NCI-H1930 (cell line): Measurements from ENCODE around the gene HLA-DRB1.
A peak's percentile ranks its signal among the peaks of the same experiment; 100 is the strongest.
"Not testable (repeated sequence)": the region's sequence is repeated elsewhere in the genome, so short reads cannot be mapped to it uniquely, and the experiment has no call there.

Experiments
- DNase-seq, 2 experiments: peaks; one replicate each; lab custom pipeline; 2025; lab: John Stamatoyannopoulos, UW

Gene HLA-DRB1

DNA sequence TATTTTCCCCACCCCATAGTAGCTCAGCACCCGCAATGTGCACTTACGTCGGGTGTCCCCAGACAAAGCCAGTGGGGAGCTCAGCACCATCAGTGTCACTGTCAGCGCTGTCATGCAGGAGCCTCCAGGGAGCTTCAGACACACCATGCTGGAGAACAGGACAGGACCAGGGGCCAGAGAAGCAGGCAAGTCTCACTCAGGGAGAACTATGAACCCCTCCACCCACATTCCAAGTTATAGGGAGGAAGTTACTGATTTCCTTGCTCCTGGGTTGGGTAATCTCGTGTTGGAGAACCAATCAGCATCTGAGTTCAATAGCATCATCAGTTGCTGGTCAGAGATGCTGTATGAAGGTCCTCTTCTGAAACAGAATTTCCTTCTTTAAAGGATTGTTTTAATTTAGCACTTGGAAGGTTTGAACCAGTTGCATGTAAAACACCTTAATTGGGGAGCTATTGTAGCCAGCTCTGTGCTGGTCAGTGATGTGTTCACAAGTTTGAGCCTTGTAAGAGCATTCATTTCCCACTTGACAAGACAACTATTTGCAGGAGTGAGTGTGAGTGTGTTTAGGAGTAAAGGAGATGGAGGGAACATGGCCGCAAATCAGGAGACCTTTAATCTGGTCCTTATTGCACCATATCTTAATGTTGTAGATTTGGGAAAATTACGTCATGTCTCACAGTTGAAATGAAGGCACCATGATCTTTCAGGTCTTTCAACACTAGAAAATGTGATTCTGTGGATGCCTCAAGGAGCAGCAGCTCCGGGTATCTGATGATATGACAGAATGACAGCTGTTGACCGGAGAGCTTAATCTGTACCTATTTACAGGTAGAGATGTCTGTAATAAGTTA lies at the start of gene HLA-DRB1:
HLA-DRB1 (minus strand) TSS at position 253 of the 854 bp plus-strand sequence; CDS start at position 147, 106 bp downstream.
- DNase-seq = no peak

DNA sequence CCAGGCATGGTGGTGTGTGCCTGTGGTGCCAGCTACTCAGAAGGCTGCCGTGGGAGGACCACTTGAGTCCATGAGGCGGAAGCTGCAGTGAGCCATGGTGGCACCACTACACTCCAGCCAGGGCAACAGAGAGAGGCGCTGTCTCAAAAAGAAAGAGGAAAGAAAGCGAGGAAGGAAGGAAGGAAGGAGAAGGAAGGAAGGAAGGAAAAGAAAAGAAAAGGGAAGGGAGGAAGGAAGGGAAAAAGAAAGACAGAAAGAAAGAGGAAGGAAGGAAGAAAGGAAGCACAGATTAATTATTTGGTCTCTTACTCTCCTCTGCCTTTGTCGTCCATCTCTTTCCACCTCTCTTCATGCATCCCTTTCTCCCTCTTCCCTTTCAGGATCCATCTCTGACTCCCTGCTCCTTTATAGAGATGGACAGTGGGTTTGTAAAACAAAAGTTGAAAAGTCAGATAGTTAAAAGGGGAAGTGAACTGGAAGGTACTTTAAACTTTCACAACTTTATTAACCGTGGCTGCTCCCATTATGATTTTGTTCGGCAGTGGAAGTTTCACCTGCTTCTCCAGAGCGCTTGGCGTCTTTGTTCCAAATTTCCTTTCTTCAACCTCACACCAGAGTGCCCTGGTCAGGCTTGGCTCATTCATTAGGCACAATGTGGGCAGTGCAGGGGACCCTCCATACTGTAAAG lies 49.0 kb upstream of the HLA-DRB1 start:
- no peak for DNase-seq

DNA sequence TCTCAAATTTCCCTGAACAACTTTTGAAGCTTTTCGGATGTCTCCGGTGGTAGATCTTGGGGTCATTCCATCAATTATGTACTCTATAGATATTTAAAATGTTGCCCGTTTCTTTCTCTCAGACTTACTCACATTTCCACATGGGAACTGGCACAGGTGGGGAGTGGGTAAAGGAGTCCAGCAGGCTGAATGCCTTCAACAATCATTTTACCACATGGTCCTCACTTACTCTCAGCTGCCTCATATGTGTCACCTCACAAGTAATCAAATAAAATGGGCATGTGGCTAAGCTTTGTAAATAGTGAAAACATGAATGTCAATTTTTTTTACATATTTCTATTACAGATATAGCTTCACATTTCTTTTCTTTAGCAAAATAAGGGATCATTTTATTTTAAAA lies 48.2 kb upstream of the HLA-DRB1 start:
- DNase-seq = no peak

DNA sequence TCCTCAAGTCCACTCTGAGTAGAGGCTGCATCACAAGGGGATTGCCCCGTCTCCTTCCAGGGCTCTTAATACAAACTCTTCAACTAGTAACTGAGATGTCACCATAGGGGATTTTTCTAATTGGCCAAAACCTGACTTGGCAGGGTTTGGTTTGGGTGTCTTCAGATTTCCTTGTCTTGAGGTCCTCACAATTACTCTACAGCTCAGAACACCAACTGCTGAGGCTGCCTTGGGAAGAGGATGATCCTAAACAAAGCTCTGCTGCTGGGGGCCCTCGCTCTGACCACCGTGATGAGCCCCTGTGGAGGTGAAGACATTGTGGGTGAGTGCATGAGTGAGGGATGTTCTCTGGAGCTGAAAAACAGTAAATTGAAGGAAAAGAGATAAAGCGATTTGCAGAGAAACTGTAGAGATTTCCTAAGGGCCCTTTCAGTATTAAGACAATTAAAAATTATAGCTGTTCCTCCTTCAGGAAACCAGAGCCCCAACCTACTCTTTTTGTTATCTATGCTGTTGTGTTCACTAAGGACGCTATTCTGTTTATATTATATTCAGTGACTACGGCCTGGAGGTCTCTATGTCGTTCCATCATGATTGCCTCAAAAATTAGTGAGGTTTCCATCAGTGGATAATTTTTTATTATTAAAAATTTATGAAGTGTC lies 47.7 kb upstream of the HLA-DRB1 start, which contains the start of gene HLA-DQA1:
HLA-DQA1 (plus strand) TSS at position 188 of the 662 bp plus-strand sequence; CDS start at position 241, 53 bp downstream.
- no peak for DNase-seq

DNA sequence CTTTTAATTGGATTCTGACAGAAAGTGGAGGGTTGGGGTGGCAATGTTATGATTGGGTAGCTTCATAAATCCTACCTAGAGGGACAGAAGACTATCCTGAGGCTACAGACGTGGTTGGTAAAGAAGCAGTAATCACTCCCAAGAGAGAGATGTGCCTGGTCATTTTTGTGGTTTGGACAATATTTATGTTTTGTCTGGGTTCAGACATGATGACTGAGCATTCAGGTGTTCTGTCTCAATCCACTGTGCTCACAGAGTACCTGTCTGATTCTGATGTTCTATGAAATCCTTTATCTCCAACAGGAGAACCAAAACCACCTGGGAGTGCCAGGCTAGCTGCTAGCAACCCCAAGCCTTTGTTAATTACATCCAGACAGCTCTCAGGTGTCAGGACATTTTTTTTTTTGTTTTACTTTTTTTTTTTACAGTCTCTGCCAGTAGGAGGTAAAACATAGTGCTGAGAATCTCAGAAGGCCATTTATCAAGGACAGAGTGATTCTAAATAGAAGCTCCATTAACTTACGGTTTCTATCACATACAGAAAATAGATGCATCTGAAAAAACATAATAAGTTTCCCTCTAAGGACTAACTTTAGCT lies 46.0 kb upstream of the HLA-DRB1 start:
- DNase-seq = no peak

DNA sequence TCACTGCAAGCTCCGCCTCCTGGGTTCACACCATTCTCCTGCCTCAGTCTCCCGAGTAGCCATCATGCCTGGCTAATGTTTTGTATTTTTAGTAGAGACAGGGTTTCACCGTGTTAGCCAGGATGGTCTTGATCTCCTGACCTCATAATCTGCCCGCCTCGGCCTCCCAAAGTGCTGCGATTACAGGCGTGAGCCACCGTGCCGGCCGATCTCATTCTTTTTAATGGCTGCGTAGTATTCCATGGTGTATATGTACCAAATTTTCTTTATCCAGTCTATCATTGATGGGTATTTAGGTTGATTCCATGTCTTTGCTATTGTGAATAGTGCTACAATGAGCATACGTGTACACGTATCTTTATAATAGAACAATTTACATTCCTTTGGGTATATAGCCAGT lies 40.1 kb upstream of the HLA-DRB1 start:
- not testable (repeated sequence) for DNase-seq

DNA sequence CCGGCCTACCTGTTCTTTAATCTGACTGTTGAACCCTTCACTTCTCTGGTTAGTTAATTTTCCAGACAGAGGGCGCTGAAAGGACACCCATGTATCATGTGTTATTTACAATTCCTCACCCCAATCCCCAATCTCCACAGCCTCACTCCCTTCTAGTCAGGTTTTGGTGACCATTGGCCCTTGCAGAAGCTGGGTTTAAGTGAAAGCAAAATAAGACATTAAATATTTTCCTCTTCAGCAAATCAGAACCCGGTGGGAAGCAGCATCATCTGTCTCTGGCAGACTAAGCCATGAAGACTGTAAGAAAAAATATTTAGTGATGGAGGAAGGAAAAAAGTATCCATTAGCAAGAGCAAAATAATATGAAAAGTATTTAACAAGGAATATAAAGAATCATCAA lies 38.2 kb upstream of the HLA-DRB1 start:
- no peak for DNase-seq

DNA sequence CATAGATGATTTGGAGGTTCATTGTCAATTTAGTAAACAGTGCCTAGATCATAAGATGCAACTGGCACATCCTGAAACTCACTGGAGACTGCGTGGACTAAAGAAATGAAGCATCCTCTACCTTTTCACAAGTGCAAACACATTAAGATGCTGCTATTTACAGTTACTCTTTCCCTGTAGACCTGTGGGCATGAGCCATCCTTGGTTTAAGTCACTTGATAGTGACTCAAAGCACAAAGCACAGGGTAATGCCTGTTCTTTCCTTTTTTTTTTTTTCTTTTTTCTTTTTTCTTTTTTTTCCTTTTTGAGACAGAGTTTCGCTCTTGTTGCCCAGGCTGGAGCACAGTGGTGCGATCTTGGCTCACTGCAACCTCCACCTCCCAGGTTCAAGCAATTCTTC lies 37.6 kb upstream of the HLA-DRB1 start:
- no peak for DNase-seq

DNA sequence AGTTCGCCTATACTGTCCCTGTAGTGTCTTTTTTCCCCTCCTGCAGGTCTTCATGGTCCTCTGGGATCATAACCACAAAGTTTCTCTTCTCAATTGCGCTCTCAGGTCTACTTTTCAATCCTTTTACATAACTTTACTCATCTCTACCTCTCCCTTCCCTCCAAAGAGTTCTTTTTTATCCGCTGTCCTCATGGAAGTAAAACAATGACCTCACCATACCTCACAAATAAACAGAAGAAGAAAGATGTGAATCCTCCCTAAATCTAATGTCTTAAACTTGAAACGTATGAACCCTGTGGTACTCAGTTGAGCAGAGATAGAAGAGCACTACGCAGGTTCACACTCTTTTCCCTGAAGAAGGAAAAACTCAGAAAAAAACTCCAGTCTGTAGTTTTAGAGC lies 35.5 kb upstream of the HLA-DRB1 start:
- no peak for DNase-seq

DNA sequence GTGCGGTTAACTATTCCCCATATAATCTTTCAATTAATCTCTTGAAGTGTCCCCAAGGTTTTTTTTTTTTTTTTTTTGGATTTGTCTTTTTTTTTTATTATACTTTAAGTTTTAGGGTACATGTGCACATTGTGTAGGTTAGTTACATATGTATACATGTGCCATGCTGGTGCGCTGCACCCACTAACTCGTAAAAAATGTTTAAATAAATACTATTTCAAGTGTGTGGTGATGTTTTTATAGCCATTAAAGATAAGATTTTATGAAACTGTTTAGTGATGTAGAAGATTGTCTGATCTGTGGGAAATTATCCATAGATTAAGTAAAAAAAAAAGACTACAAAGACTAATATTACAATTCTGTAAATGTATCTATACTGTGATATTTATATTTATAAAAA lies 34.9 kb upstream of the HLA-DRB1 start:
- DNase-seq = no peak

DNA sequence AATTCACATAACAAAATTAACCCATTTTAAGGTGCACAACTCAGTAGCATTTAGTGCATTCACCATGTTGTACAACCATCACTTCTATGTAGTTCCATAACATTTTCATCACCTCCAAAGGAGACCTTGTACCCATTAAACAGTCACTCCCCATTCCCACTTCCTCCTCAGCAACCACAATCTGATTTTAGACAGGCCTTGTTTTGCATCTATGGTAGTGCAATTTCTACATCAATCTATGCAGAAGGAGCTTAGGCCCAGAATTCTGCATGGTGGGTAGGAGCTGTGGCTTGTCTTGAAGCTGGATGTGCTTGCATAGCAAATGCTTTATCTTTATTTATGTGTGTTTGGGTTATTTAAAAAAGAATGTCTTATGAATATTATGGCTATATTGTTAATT lies 34.0 kb upstream of the HLA-DRB1 start:
- DNase-seq = no peak

DNA sequence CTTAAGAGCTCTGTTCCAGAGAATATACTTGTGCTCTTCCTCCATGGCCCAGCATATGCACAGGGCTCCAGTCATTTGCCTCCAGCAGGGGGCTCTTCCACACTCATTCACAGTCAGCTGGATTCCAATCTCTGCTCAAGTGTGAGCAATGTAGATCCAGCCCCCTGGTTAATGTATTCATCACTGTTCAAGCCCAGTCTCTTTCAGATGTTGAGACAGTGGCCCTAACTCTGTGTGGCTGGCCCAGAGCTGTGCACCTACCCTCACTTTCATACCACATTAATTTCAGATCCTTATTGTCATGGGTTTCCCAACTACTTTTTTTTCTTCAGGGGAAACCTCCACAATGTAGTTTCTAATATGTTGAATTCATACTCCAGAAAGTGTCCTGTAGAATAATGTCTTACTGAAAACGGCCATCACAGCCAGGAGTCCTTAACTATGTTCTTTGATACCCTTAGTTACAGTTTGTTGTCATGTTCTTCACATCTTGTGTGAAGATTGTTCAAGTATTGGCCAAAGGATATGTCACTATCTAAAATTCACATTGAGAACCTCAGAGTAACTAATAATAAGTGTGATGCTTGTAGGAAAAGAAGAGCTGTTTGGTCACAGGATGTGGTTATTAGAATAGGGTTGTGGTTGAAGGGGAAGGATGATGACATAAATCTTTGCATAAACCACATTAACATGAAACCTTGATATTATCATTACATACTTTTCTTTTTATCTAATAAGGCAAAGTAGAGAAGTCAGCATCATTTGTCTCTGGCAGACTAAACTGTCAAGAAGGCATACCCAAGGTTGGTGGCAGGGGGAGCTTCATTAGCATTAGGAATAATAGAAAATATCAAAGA lies 33.1 kb upstream of the HLA-DRB1 start:
- DNase-seq = peak in 1 of 2 experiments; percentile 50

DNA sequence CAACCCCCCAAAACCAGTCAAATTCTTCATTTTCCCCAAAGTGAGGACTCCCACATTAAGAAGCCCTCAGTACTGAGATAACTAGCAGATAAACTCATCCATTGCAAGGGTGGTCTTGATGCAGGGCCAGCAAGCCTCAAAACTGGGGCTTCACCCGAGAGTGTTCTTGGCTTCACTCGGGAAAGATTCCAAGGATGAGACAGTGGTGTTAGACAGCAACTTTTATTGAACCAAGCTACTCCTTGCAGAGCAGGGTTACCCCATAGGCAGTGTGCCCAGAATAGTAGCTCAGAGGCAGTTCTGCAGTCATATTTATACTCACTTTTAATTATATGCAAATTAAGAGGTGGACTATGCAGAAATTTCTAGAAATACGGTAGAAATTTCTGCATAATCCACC lies 31.7 kb upstream of the HLA-DRB1 start:
- no peak for DNase-seq

DNA sequence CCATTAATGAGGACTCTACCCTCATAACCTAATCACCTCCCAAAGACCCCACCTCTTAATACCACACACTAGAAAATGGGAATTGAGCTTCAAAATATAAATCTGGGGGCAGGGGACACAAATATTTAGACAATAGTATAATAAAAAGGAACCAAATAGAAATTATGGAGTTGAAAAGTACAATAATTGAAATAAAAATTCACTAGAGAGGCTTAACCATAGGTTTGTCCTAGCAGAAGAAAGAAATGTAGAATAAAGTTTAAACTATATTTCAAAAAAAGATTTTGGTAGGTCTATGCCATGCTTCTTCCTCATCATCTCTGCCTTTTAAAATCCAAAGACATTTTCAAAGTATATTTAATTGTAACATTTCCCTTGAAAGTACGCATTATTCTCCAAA lies 28.1 kb upstream of the HLA-DRB1 start:
- DNase-seq = no peak

DNA sequence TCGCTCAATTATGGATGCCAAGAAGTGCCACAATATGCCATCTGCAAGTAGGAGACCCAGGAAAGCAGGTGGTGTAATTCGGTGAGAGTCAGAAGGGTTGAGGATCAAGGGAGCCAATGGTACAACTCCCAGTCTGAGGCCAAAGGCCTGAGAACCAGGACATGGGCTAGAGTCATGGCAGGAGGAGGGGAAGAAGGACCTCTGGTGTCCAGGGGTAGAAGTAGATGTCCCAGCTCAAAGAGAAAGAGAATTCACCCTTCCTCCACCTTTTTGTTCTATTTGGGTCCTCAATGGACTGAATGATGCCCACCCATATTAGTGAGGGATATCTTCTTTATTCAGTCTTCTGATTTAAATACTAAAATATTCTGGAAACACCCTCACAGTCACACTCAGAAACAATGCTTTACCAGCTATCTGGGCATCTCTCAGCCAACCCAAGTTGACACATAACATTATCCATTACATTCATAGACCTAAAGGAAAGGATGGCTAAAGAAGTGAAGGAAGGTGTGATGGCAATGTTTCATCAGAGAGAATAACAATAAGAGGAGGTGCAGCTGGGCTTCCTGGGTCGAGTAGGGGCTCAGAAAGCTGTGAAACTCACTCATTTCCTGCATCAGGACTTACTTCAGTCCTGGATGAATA lies 26.4 kb upstream of the HLA-DRB1 start:
- DNase-seq = no peak

DNA sequence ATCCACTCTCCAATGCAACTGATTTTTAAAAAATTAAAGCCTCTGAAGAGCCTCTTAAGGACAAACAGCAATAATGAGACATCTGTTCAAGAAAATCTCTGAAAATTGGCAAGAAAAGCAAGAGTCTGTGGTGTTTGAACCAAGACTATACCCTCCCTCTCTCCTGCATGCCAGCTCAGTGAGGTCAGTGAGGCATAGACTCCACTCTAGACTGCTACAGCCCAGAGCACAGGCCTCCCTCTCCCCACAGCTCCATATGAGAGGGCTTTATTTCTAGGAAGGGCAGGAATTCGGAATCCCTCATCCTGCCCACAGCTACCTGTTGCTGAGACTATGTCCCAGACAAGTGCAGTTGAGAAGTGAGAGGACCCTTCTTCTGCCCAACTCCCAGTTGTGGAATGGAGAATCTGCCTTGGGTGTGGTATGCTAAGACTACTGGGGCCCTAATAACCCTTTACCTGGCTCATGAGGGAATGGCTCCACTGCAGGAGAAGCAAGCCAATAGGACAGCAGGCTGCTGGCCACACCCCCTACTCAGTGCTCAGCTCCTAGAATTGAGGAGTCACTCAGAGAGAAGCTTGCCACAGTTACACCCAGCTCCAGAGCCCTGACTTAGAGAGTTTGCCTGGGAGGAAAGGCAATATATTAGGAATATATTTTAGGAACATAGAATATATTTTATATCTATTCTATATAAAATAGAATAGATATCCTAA lies 24.9 kb upstream of the HLA-DRB1 start:
- no peak for DNase-seq

DNA sequence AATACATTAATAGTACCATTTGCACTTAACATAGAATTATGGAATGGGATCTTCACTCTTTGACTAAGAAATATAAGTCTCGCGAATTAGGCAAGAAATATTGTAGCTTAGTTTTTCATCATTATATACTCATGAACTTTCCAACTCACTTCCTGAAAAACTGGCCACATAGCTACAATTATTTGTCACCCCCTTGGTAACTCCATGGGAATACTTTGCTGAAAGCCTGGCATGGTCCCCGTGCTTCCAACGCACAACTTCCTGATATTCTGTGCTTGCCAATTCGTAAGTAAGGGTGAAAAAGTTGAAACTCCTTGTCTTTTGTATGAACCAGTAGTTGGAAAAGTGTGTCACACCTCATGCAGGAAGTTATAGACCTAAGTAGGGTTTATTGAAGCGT lies 23.8 kb upstream of the HLA-DRB1 start:
- no peak for DNase-seq

DNA sequence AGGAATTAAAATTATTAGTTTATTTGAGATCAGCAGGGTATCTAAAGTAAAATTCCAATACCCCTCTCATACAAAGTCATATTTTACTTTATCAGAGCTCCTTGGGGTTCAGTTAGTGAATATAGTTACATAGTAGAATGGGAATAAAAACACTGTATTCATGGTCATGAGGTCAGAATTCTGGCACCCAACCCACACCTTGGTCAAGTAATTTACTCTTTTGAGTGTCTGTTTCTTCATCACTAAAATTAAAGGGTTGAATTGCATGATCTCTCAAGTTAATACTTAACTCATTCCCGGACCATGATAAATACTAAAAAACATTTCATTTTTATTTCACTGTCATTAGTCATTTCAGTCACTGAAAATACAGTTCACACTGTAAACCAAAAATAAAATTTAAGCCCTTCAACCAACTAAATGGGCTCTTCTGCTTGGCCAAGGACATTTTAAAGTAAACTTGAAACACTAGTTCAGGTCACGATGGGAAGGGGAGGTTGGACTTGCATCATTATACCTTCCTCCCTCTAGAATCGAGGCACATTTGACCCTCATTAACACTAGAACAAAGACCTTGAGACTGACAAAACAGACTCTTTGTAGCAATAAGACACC lies 21.1 kb upstream of the HLA-DRB1 start:
- no peak for DNase-seq

DNA sequence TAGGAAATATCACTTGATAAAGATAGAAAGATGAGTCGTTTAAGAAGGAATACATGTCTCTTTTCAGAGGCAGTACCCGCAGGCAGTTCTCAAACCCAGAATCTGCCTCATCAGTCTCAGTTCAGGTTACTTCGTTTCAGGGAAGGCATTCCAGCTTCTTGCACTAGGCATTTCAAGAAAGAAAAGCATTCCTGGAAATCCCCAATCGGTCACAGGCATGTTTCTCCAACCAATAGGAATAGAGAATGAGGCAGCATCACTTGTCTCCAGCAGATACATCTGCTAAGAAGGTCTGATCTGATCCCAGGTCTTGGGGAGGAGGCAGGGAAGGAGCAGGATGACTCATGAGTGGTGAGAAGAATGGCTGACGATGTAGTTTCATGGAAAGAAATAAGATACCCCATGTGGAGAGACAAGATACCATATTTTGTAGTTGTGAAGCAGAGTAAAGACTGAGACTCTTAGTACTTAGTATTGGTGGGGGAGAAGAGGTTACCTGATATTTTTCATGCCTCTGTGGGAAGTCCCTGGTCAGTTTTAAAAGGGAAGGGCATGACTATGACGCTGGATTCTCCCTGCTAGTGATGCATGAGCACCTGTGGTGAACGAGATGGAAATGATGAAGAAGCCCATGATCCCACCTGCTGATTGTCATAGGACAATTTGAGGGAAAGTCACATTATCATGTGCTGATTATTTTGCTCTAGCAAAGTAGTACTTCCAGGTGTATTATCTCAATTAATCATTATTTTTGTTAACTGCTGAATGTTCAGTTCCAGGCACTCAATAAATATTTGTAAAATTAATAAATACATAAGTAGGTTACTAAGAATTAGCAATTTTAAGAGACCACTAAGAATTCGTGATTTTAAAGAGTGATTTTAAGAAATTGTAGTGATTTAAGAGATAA lies 20.3 kb upstream of the HLA-DRB1 start:
- DNase-seq = peak in 1 of 2 experiments; percentile 55
